HL-60/S4 treated with phorbol 12-myristate 13-acetate at 8.2 ng/mL for 4 days and 3 days (cell line): ENCODE data around the gene LY6G6C.

ENCODE experiments used
- in situ Hi-C: fragments of 300-500 bp; cut with MboI; formaldehyde crosslinking; loops from 2 replicates; pipeline ENCODE4 v1.15.0; 2022; ENCODE audit warnings: low sequenced_read_pairs

The LY6G6C gene

GRCh38 chr6:31744422-31744821 lies 22.9 kb upstream of the LY6G6C start:
- in situ Hi-C loops = no loop called here

- in situ Hi-C loops = no loop called here
These were observed 21.3 kb upstream of the LY6G6C start for GRCh38 chr6:31742894-31743293.

- in situ Hi-C loops = no loop called here
These were observed 20.3 kb upstream of the LY6G6C start for GRCh38 chr6:31741815-31742214.

- in situ Hi-C loops = no loop called here
These were observed 19.1 kb upstream of the LY6G6C start for GRCh38 chr6:31740397-31741223.

GRCh38 chr6:31739639-31740396 lies 18.3 kb upstream of the LY6G6C start, which contains the start of gene MSH5:
Gene MSH5, plus strand, starts transcription at chr6:31740005. Its CDS starts 462 bp downstream, at chr6:31740467.
- in situ Hi-C loops = no loop called here

GRCh38 chr6:31737991-31738979 lies 16.7 kb upstream of the LY6G6C start:
- in situ Hi-C loops = no loop called here

- in situ Hi-C loops = no loop called here
These were observed 15.9 kb upstream of the LY6G6C start for GRCh38 chr6:31737315-31737990.

GRCh38 chr6:31736768-31737314 lies 15.3 kb upstream of the LY6G6C start:
- in situ Hi-C loops = no loop called here

GRCh38 chr6:31736021-31736767 lies 14.6 kb upstream of the LY6G6C start, which contains the start of gene CLIC1:
Gene CLIC1, minus strand, starts transcription at chr6:31736530. Its CDS starts 230 bp downstream, at chr6:31736300.
- in situ Hi-C loops = no loop called here

- in situ Hi-C loops = no loop called here
These were observed 13.4 kb upstream of the LY6G6C start for GRCh38 chr6:31734821-31735406.

- in situ Hi-C loops = no loop called here
These were observed 12.8 kb upstream of the LY6G6C start for GRCh38 chr6:31734247-31734820.

- in situ Hi-C loops = no loop called here
These were observed 12.2 kb upstream of the LY6G6C start for GRCh38 chr6:31733734-31734133.

- in situ Hi-C loops = no loop called here
These were observed 10.5 kb upstream of the LY6G6C start for GRCh38 chr6:31732029-31732428.

GRCh38 chr6:31730631-31731086 lies 9.1 kb upstream of the LY6G6C start:
- in situ Hi-C loops = no loop called here

- in situ Hi-C loops = no loop called here
These were observed 8.6 kb upstream of the LY6G6C start for GRCh38 chr6:31729979-31730630.

GRCh38 chr6:31729515-31729978 lies 8.0 kb upstream of the LY6G6C start:
- in situ Hi-C loops = no loop called here

- in situ Hi-C loops = no loop called here
These were observed 7.4 kb upstream of the LY6G6C start, which contains the start of gene DDAH2 for GRCh38 chr6:31728767-31729514. Gene DDAH2, minus strand, starts transcription at chr6:31729299. Its CDS starts 138 bp downstream, at chr6:31729161.
